Glutamatergic neuron (in vitro differentiated cells): ENCODE measurements around the gene BIN1. TPM values are rescaled to one million over a fixed set of nuclear protein-coding genes. Genes with fewer than 3 reads are reported as not detected.

Experiments used
- DNase-seq: peaks from one replicate; pipeline ENCODE4 v3.0.0; 2022
- H3K27ac Mint-ChIP-seq: one replicate; pipeline ENCODE4 v1.8.0; 2020; ENCODE audit warnings: mild to moderate bottlenecking, mixed read lengths, inconsistent platforms; ENCODE audit not compliant: unreplicated experiment
- H3K27me3 Mint-ChIP-seq: one replicate; pipeline ENCODE4 v1.8.0; 2020; ENCODE audit warnings: mild to moderate bottlenecking, moderate library complexity, mixed read lengths, inconsistent platforms; ENCODE audit not compliant: unreplicated experiment
- H3K36me3 Mint-ChIP-seq: one replicate; pipeline ENCODE4 v1.8.0; 2020; ENCODE audit warnings: mild to moderate bottlenecking, mixed read lengths, inconsistent platforms; ENCODE audit not compliant: unreplicated experiment
- H3K4me1 Mint-ChIP-seq: one replicate; pipeline ENCODE4 v1.8.0; 2020; ENCODE audit warnings: mild to moderate bottlenecking, low read depth, mixed read lengths, inconsistent platforms; ENCODE audit not compliant: unreplicated experiment
- H3K4me3 Mint-ChIP-seq: one replicate; pipeline ENCODE4 v1.8.0; 2020; ENCODE audit warnings: mild to moderate bottlenecking, mixed read lengths, inconsistent platforms; ENCODE audit not compliant: unreplicated experiment
- H3K9me3 Mint-ChIP-seq: one replicate; pipeline ENCODE4 v1.8.0; 2020; ENCODE audit warnings: mild to moderate bottlenecking, moderate library complexity, mixed read lengths, inconsistent platforms; ENCODE audit not compliant: unreplicated experiment
- total RNA-seq: library from RNA; stranded (reverse); fragmentation: NEBNext Ultra II Directional; extraction: Animal tissue kit (Norgen Biotek cat#: 25700); gene quantifications from one replicate; pipeline ENCODE4 v1.2.1, GENCODE V29; 2021; ENCODE audit not compliant: unreplicated experiment
- TF ChIP-seq, protein P1 (sequence below): fragments of 200-600 bp; sonication (generic); IDR thresholded peaks from one replicate; pipeline ENCODE4 v1.5.0; 2021; ENCODE audit not compliant: partially characterized antibody, unreplicated experiment

Gene BIN1
- total RNA-seq, 1 donor from 2014 or later = 176 TPM

DNA sequence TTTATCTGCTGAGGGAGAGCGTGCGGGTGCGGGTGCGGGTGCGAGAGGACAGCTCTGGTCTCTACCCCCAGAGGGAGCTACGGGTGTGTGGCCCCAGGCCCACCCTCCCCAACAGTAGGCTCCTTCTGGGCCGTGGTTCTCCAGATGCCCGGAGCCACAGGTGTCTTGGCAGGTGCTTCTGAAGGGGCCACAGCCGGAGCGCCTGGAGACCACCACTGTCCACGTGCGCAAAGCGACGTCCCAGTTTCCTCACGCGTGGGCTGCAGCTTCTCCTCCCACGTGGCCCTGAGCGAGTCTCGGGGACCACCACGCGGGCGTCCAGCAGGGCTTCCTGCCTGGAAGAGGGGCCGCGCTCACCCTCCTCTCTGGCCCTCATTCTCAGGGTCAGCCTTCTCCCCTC, 90.6 kb downstream of the BIN1 start:
- TF ChIP-seq, protein P1, sequence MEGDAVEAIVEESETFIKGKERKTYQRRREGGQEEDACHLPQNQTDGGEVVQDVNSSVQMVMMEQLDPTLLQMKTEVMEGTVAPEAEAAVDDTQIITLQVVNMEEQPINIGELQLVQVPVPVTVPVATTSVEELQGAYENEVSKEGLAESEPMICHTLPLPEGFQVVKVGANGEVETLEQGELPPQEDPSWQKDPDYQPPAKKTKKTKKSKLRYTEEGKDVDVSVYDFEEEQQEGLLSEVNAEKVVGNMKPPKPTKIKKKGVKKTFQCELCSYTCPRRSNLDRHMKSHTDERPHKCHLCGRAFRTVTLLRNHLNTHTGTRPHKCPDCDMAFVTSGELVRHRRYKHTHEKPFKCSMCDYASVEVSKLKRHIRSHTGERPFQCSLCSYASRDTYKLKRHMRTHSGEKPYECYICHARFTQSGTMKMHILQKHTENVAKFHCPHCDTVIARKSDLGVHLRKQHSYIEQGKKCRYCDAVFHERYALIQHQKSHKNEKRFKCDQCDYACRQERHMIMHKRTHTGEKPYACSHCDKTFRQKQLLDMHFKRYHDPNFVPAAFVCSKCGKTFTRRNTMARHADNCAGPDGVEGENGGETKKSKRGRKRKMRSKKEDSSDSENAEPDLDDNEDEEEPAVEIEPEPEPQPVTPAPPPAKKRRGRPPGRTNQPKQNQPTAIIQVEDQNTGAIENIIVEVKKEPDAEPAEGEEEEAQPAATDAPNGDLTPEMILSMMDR = no peak
- H3K4me3 Mint-ChIP-seq = no peak overlapping the region
- peaks cover 3% of the 10 kb centered on the region for H3K27me3 Mint-ChIP-seq
- no peak overlapping the region for H3K27ac Mint-ChIP-seq
- H3K36me3 Mint-ChIP-seq = no peaks in the 10 kb centered on the region
- H3K4me1 Mint-ChIP-seq = no peaks in the 10 kb centered on the region
- DNase-seq = no peak
- H3K9me3 Mint-ChIP-seq = peaks cover 8% of the 10 kb centered on the region

DNA sequence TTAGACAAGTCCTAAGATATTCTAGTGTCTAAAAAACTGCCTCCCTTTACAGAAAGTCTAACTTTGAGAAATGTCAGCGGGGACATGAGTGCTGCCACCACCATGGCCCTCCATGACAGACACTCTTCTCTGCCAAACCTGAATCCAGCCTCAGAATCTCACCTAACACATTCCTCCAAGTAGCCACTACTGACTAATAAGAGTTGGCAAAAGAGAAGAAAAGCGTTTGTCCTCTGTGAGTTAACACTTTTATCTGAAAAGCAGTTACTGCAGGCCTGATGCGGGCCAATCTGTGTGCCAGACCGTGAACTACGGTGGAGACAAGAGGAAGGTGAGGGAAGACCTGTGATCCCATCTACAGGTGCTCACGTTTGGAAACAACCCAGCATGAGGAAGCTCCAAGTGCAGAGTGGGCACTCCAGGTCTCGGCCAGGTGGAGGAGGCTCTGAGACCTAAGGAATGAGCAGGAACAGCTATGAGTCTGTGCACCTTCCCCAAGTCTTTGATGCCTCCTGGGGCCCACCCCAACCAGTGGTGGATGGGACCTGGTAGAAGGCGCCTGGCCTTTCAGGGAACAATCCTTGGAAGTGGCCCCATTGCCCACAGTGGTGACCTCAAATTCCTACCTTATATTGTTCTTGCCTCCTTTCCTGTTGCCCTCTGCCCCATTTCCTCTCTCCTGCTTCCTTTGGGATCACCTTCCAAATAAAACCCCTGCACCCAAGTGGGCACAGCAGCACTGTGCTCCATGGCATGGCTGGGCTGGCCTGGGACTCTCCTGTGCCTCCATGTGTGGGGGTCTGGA, 91.6 kb downstream of the BIN1 start:
- TF ChIP-seq, protein P1 = no peak
- Mint-ChIP-seq H3K9me3 (peaks cover 7% of the 10 kb centered on the region), H3K4me1 (no peaks in the 10 kb centered on the region), H3K4me3 (no peak overlapping the region), H3K36me3 (no peaks in the 10 kb centered on the region), H3K27me3 (peaks cover 3% of the 10 kb centered on the region), H3K27ac (no peak overlapping the region)
- no peak for DNase-seq

DNA sequence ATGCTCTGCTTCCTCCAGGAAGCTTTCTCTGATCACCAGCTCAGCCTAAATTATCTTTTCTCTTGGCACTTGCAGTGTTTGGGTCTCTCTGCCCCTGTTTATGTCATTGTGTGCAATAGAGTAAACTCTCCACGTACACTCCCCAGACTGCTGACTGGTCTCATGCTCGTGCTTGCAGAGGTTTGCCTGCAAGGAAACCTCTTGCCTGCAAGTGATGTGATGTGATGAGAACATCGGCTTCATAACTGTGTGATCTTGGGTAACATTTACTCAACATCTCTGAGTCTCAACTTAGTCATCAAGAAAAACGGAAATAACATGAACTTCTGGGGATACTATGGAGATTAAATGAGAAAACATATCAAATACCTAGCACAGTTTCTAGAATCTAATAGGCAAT, 92.3 kb downstream of the BIN1 start:
- TF ChIP-seq, protein P1 = no peak
- Mint-ChIP-seq H3K36me3 (no peaks in the 10 kb centered on the region), H3K4me1 (no peaks in the 10 kb centered on the region), H3K9me3 (peaks cover 7% of the 10 kb centered on the region), H3K27me3 (peaks cover 1% of the 10 kb centered on the region), H3K4me3 (no peak overlapping the region), H3K27ac (no peak overlapping the region)
- DNase-seq = no peak

DNA sequence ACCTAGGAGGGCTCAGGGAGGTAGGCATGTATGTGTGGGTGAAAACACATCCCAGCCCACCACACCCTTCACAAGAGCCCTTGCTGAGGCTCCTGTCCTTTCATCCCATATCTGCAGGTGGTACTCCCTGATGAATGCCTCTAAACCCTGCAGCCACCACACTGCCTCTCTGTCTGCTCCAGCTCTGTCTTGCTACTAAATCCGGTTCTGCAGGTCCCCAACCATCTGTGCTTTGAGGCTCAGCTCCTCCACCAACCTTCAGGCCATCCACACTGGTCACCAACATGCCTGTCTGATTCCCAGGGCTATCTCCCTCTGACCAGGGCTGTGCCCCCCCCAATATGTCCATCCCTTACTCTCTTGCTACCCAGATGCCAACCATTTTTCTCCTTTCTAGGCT, 92.7 kb downstream of the BIN1 start:
- no peak overlapping the region for H3K4me3 Mint-ChIP-seq
- H3K27ac Mint-ChIP-seq = no peak overlapping the region
- DNase-seq = no peak
- H3K4me1 Mint-ChIP-seq = no peaks in the 10 kb centered on the region
- peaks cover 1% of the 10 kb centered on the region for H3K27me3 Mint-ChIP-seq
- peaks cover 7% of the 10 kb centered on the region for H3K9me3 Mint-ChIP-seq
- no peaks in the 10 kb centered on the region for H3K36me3 Mint-ChIP-seq
- TF ChIP-seq, protein P1 = no peak

DNA sequence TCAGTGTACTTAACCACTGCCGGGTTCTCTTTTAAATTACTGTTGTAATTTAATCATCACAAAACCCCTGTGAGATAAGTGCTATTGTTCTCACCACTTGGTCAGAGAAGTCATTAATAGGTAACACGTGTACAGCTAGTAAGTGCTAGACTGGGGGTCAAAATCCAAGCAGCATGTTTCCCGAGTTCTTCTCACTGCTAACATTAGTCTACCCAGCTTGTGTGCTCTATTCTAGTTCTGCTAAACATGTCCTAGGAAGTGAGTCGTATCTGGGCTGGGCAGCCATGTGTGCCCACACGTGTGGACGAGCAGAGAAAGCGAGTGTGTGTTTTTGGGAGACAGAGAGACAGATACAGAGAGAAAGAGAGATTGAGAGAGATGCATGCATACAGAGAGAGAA, 94.1 kb downstream of the BIN1 start:
- Mint-ChIP-seq H3K36me3 (no peaks in the 10 kb centered on the region), H3K27ac (no peak overlapping the region), H3K27me3 (peaks cover 1% of the 10 kb centered on the region), H3K4me3 (no peak overlapping the region), H3K4me1 (no peaks in the 10 kb centered on the region), H3K9me3 (peaks cover 7% of the 10 kb centered on the region)
- no peak for DNase-seq
- TF ChIP-seq, protein P1 = no peak
